Measurements from ENCODE around the gene SOST. TPM values are rescaled to one million over a fixed set of nuclear protein-coding genes. Genes with fewer than 3 reads are reported as not detected.

Gene SOST
- total and polyA plus RNA-seq, 2 donors (not counting 3 experiments of a cell fraction or from before 2014, with no cell fraction given): not detected

- intact Hi-C loops (cut with micrococcal nuclease) (no loop called here), dilution Hi-C loops (cut with MboI; ENCODE audit: extremely low pct_ligation_motif_present, low sequenced_read_pairs) (no loop called here)
- Histone ChIP-seq H3K4me1 (ENCODE audit: control insufficient read depth, extremely low read depth, insufficient read depth, low read length) (peaks cover 16% of the 10 kb centered on the region), H3K36me3 (ENCODE audit: control insufficient read depth in 2 of 2, extremely low read depth in 1 of 2, insufficient read depth in 2 of 2, low read length in 2 of 2) (no peaks in the 10 kb centered on the region), H3K9ac (replicated peaks; ENCODE audit: extremely low read depth, insufficient read depth, low read length) (no peak overlapping the region), H3K9me1 (replicated peaks; ENCODE audit: control insufficient read depth, extremely low read depth, insufficient read depth, low read length) (no peaks in the 10 kb centered on the region), H3K4me3 (replicated peaks in 1 of 3; ENCODE audit: insufficient read depth in 1 of 3, low read depth in 1 of 3, low read length in 3 of 3) (no peak overlapping the region), H2AFZ (ENCODE audit: low read depth, low read length) (no peak overlapping the region), H3K9me3 (replicated peaks; ENCODE audit: control insufficient read depth, insufficient read depth, low read length) (no peaks in the 10 kb centered on the region), H3K4me2 (ENCODE audit: insufficient read depth, low read length) (no peak overlapping the region), H3K79me2 (ENCODE audit: control insufficient read depth, insufficient read depth, low read length) (no peaks in the 10 kb centered on the region), H4K20me1 (replicated peaks; ENCODE audit: control insufficient read depth, extremely low read depth, insufficient read depth, low read length) (no peaks in the 10 kb centered on the region), H3K27ac (ENCODE audit: insufficient read depth, low read depth, low read length) (no peak overlapping the region), H3K27me3 (ENCODE audit: control insufficient read depth in 2 of 2, insufficient read depth in 2 of 2, low read length in 2 of 2) (no peaks in the 10 kb centered on the region)
- FAIRE-seq (no peak), DNase-seq (ENCODE audit: low read depth, low spot score) (no peak)
- POLR2A ChIA-PET: no interaction called here
- CTCF ChIA-PET: no interaction called here
- TF ChIP-seq CTCF (IDR thresholded peaks at IDR 0.05; ENCODE audit: extremely low read depth in 1 of 2, insufficient read depth in 1 of 2, low read depth in 1 of 2, low read length in 2 of 2) (no peak), JUN (IDR thresholded peaks at IDR 0.05; ENCODE audit: borderline replicate concordance, insufficient read depth, insufficient read length, low read depth) (no peak), MYC (IDR thresholded peaks at IDR 0.05; ENCODE audit: low read depth, low read length) (no peak), POLR2A (IDR thresholded peaks at IDR 0.05; ENCODE audit: low read depth, low read length) (no peak), GATA2 (IDR thresholded peaks at IDR 0.05; ENCODE audit: insufficient read depth, insufficient read length, low read depth, low read length) (no peak), FOS (IDR thresholded peaks at IDR 0.05; ENCODE audit: borderline replicate concordance, insufficient read depth, low read length) (no peak), EZH2 (IDR thresholded peaks at IDR 0.05; ENCODE audit: borderline replicate concordance, low read depth, low read length, severe bottlenecking) (no peak), MAX (IDR thresholded peaks at IDR 0.05; ENCODE audit: insufficient read depth, insufficient read length) (no peak), POLR2AphosphoS5 (IDR thresholded peaks at IDR 0.05; ENCODE audit: insufficient read depth, low read depth, low read length) (no peak)
- no TSS peak for BruUV-seq (replicated peaks)
Observed at GRCh38 chr17:43710101-43710500, 48.5 kb downstream of the SOST start.
